ENCODE data around the gene TMEM179. TPM values are rescaled to one million over a fixed set of nuclear protein-coding genes. Genes with fewer than 3 reads are reported as not detected.

TMEM179 gene
- total RNA-seq, 4 donors from 2014 or later = 2.3 TPM; not detected in 3

GRCh38 chr14:104554608-104555429, 49.8 kb downstream of the TMEM179 start:
- no peak for TF ChIP-seq POLR2A (IDR thresholded peaks at IDR 0.05)
- TF ChIP-seq, protein P1, sequence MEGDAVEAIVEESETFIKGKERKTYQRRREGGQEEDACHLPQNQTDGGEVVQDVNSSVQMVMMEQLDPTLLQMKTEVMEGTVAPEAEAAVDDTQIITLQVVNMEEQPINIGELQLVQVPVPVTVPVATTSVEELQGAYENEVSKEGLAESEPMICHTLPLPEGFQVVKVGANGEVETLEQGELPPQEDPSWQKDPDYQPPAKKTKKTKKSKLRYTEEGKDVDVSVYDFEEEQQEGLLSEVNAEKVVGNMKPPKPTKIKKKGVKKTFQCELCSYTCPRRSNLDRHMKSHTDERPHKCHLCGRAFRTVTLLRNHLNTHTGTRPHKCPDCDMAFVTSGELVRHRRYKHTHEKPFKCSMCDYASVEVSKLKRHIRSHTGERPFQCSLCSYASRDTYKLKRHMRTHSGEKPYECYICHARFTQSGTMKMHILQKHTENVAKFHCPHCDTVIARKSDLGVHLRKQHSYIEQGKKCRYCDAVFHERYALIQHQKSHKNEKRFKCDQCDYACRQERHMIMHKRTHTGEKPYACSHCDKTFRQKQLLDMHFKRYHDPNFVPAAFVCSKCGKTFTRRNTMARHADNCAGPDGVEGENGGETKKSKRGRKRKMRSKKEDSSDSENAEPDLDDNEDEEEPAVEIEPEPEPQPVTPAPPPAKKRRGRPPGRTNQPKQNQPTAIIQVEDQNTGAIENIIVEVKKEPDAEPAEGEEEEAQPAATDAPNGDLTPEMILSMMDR (IDR thresholded peaks at IDR 0.05) = no peak
- H3K27me3 ChIP-seq = no peaks in the 10 kb centered on the region
- intact Hi-C loops (cut with DNase I; ENCODE audit: low total_unique reads) = no loop called here
- peak in 1 of 2 donors; percentile 15 for DNase-seq
- H3K4me1 ChIP-seq = no peaks in the 10 kb centered on the region
- H3K27ac ChIP-seq = no peak overlapping the region
- H3K9me3 ChIP-seq = no peaks in the 10 kb centered on the region
- no peak overlapping the region for H3K4me3 ChIP-seq
- H3K36me3 ChIP-seq = no peaks in the 10 kb centered on the region

DNA sequence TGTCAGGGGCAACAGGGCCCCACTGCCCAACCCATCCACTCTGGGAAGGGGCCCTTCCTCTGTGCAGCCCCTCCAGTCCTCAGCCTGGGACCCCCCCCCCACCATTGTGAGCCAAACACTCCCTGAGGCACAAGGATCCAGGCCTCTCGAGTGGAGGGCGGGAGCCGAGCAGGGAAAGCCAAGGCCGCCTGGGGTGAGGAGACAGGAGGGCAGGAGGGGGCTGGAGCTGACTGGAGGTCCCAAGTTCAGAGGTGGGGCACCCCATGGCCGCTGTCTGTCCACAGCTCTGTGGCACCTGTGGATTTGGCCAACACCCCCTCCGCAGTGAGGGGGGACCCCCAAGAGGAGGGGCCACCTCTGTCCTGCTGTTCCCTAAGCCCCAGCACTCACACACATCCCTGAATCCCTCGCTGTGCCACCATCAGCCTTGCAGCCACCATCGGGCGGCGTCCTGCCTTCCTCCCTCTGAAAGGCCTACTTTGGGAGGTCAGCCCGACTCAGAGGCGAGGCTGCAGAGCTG, 50.4 kb downstream of the TMEM179 start:
- H3K27me3 ChIP-seq = no peaks in the 10 kb centered on the region
- no peaks in the 10 kb centered on the region for H3K36me3 ChIP-seq
- DNase-seq = peak in 1 of 2 donors; percentile 3
- TF ChIP-seq, protein P1 (IDR thresholded peaks at IDR 0.05) = no peak
- TF ChIP-seq POLR2A (IDR thresholded peaks at IDR 0.05) = no peak
- no peaks in the 10 kb centered on the region for H3K9me3 ChIP-seq
- H3K4me1 ChIP-seq = no peaks in the 10 kb centered on the region
- no peak overlapping the region for H3K4me3 ChIP-seq
- H3K27ac ChIP-seq = no peak overlapping the region
- intact Hi-C loops (cut with DNase I; ENCODE audit: low total_unique reads) = no loop called here

- Histone ChIP-seq H3K27ac (no peak overlapping the region), H3K36me3 (no peaks in the 10 kb centered on the region), H3K9me3 (no peaks in the 10 kb centered on the region), H3K4me1 (no peaks in the 10 kb centered on the region), H3K4me3 (no peak overlapping the region), H3K27me3 (no peaks in the 10 kb centered on the region)
- DNase-seq = no peak
- TF ChIP-seq, protein P1 (IDR thresholded peaks at IDR 0.05) = no peak
- TF ChIP-seq POLR2A (IDR thresholded peaks at IDR 0.05) = no peak
- intact Hi-C loops (cut with DNase I; ENCODE audit: low total_unique reads) = no loop called here
Observed at GRCh38 chr14:104553166-104554087, 51.1 kb downstream of the TMEM179 start.

DNA sequence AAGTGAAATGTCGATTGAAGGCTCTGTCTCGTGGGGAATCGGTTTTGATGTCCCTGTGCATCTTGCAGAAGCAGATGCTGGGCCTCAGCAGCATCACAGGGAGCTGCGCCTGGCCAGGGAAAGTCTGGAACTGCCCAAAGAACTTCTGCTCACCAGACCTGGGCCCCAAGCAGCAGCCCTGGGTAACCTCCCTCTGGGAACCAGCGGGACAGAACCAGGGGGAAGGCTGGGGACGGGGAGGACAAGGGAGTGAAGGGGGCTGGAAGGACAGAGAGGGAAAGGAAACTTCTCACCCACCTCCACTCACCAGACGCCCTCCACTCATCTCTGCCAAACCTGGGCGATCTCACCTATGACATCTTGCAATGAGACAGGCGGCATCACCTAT, 51.8 kb downstream of the TMEM179 start:
- Histone ChIP-seq H3K27me3 (no peaks in the 10 kb centered on the region), H3K4me3 (no peak overlapping the region), H3K9me3 (no peaks in the 10 kb centered on the region), H3K27ac (no peak overlapping the region), H3K36me3 (no peaks in the 10 kb centered on the region), H3K4me1 (no peaks in the 10 kb centered on the region)
- peak in 1 of 2 donors; percentile 4 for DNase-seq
- TF ChIP-seq, protein P1 (IDR thresholded peaks at IDR 0.05) = no peak
- TF ChIP-seq POLR2A (IDR thresholded peaks at IDR 0.05) = no peak
- intact Hi-C loops (cut with DNase I; ENCODE audit: low total_unique reads) = no loop called here

Data from uterus (tissue), 4 donors.